Kidney epithelial cell (primary cell): ENCODE data around the gene TCF7L2. TPM values are rescaled to one million over a fixed set of nuclear protein-coding genes. Genes with fewer than 3 reads are reported as not detected.

Experiments used
- DNase-seq: peaks from one replicate; pipeline ENCODE4 v3.0.0-alpha.2; 2010; ENCODE audit warnings: low read depth
- H3K27me3 ChIP-seq: 2 replicates; pipeline ENCODE4 v1.6.0; 2011; ENCODE audit warnings: low read length; ENCODE audit not compliant: control insufficient read depth, insufficient read depth
- H3K36me3 ChIP-seq: 2 replicates; pipeline ENCODE4 v1.5.1; 2011; ENCODE audit warnings: low read length; ENCODE audit not compliant: control insufficient read depth, insufficient read depth
- H3K4me3 ChIP-seq: 2 replicates; pipeline ENCODE4 v1.5.1; 2011; ENCODE audit warnings: low read depth, mild to moderate bottlenecking, control low read depth, low read length
- CTCF ChIP-seq: IDR thresholded peaks from 2 replicates; pipeline ENCODE4 v1.5.1; 2011; ENCODE audit warnings: mild to moderate bottlenecking, moderate library complexity, low read length, control low read depth, inconsistent platforms; ENCODE audit not compliant: insufficient read depth, poor library complexity, severe bottlenecking
- total RNA-seq: library from RNA; depleted of rRNA; stranded (reverse); fragments of >200 nt; gene quantifications from 2 replicates; pipeline ENCODE4 v1.2.3, GENCODE V29; 2015

TCF7L2 gene
- total RNA-seq, 1 donor from 2014 or later = 3.4 TPM

DNA sequence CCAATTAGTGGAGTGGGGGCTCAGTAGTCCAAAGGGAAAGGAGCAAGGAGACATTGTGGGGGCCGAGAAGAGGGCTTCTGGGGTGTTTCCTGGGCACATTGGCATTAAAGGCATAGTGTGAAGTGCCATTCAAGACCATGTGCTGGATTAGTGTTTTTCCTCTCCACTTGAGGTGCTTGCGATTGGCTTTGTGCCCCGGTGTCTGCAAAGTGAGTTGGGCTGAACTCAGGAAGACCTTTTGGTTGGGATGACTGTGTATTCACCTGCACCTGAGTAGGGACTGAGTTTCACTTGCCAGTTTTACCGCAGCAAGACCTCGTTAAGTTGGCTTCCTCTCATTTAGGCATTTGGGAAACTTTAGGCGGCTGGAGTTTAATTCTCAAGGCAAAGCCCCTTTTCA lies 73.0 kb downstream of the TCF7L2 start:
- TF ChIP-seq CTCF = no peak
- no peak overlapping the region for H3K4me3 ChIP-seq
- no peaks in the 10 kb centered on the region for H3K27me3 ChIP-seq
- no peaks in the 10 kb centered on the region for H3K36me3 ChIP-seq
- DNase-seq = no peak

DNA sequence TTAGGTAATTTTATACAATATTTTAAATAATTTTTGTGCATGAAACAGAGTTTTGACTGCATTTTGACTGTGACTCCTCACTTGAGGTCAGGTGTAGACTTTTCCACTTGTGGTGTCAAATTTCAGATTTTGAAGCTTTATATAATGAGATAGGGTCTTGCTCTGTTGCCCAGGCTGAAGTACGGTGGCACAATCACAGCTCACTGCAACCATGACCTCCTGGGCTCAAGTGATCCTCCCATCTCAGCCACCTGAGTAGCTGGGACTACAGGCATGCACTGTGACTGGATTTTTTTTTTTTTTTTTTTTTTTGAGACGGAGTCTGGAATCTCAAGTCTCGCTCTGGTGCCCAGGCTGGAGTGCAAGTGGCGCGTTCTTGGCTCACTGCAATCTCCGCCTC lies 74.9 kb downstream of the TCF7L2 start:
- no peak for TF ChIP-seq CTCF

DNA sequence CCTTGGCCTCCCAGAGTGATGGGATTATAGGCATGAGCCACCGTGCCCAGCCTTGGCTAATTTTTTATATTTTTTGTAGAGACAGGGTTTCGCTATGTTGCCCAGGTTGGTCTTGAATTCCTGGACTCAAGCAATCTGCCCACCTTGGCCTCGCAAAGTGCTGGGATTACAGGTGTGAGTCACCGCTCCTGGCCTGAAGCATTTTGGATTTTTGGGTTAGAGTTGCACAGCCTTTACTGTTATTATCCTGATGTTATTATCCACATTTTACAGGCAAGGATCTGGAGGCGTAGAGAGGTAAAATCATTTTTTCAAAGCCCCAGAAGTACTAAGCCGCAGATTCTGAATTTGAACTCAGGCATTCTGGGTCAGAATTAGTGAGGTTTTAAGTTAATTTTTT lies 75.4 kb downstream of the TCF7L2 start:
- TF ChIP-seq CTCF = no peak
- H3K27me3 ChIP-seq = no peaks in the 10 kb centered on the region
- no peaks in the 10 kb centered on the region for H3K36me3 ChIP-seq
- H3K4me3 ChIP-seq = no peak overlapping the region
- DNase-seq = no peak

More for the DNA sequence above, 74.9 kb downstream of the TCF7L2 start:
- DNase-seq = no peak
- Histone ChIP-seq H3K4me3 (no peak overlapping the region), H3K36me3 (no peaks in the 10 kb centered on the region), H3K27me3 (no peaks in the 10 kb centered on the region)

DNA sequence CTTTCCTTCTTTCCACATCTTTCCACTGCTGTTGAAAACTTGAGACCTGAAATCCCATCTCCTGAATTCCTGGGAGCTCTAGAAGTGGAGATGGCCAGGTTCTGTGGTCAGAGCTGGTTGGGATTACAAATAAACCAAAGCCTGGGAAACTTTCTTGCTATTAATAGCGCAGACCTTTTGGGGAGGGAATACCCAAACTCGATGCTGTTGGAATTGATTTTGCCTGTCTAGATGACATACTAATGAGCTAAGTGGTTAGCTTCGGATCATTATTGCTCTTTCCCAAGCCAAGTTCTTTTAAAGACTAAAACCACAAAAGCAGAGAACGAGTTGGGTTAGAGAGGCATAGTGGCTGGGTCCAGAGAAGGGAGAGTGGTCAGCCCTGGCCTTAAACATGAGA lies 76.6 kb downstream of the TCF7L2 start:
- Histone ChIP-seq H3K4me3 (no peak overlapping the region), H3K27me3 (no peaks in the 10 kb centered on the region)
- DNase-seq = no peak

DNA sequence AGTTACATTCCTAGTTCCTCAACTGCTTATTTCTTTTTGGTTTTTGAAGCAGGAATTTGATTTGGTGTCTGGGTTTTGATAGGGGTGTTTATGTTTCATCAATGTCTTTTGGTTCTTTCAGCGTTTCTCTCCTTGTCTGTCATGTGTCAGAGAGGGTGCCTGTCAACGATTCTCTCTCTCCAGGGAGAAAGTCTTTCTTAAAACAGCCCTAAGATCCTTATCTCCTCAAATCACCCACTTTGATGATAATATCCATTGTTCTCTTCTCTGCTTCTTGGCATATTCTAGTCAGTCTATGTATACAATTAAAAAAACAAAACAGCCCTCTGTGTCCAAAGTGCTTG lies 77.2 kb downstream of the TCF7L2 start:
- Histone ChIP-seq H3K36me3 (no peaks in the 10 kb centered on the region), H3K4me3 (no peak overlapping the region), H3K27me3 (no peaks in the 10 kb centered on the region)
- DNase-seq = no peak
- TF ChIP-seq CTCF = no peak

More for the DNA sequence above, 76.6 kb downstream of the TCF7L2 start:
- H3K36me3 ChIP-seq = no peaks in the 10 kb centered on the region
- no peak for TF ChIP-seq CTCF

DNA sequence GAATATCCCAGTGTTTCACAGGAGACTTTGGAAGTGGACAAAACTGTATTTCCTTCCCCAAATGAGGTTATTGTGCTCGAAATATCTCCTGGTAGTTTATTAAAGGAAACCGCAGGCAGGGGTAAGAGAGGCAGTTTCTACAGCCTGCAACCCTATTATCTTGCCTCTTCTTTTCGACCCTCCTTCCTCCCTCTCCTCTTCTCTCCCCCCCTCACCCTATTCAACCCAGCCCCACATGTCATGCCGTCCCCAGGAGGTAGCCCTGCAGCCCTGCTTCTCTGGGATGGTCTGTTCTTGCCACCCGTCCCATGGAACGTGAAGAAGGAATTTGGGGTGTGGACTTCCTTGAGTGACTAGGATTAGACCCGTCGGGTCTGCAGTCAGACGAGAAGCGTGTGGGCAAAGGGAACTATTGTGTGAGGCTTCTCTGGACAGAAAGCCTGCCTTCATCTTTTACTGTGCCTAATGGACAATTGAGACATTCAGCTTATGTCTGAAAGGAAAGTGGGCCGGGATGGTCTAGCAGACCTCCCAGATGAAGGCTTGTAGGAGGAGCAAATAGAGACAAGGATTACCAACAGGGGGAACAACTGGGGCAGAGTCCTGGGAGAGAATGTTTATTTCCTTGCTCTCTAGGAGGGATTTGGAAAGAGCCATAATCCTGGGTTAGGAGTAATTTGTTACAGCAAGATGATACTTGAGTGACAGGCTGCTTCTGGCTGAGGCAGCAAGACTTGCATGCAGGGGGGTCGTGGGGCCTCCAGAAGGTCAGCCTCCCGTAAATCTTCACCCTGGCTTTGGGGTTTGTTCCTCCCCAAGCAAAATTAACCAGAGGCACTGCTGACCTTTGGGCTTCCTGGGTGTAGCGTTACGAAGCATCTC lies 77.8 kb downstream of the TCF7L2 start:
- no peak for TF ChIP-seq CTCF
- Histone ChIP-seq H3K4me3 (no peak overlapping the region), H3K27me3 (no peaks in the 10 kb centered on the region), H3K36me3 (no peaks in the 10 kb centered on the region)
- no peak for DNase-seq
